K562 (cell line): ENCODE results near the gene TRIP6. TPM values are rescaled to one million over a fixed set of nuclear protein-coding genes. Genes with fewer than 3 reads are reported as not detected.

ENCODE experiments used
- ATAC-seq: fragments of 200-7000 bp; cut with Tn5 transposase; 3 replicates; pipeline ENCODE4 v1.9.1; 2020; ENCODE audit warnings: moderate library complexity
- BruUV-seq: library from RNA; stranded (reverse); fragments of 400-500 nt; replicated peaks from 2 replicates; lab custom pipeline; 2021; lab: Mats Ljungman, UMichigan
- CTCF ChIA-PET: fragments of 300-600 bp; formaldehyde crosslinking; extraction: SDS; loops from one replicate; lab custom pipeline; 2021; ENCODE audit warnings: low intra/inter-chr PET ratio; lab: Yijun Ruan, JAX
- POLR2A ChIA-PET: fragments of 300-600, 350-650 bp; sonication (Branson Sonifier 250); formaldehyde crosslinking; extraction: SDS; loops from one replicate; lab custom pipeline; 2021; ENCODE audit warnings: antibody characterized with exemption, inconsistent platforms; lab: Yijun Ruan, JAX
- DNase-seq, 4 experiments: peaks; one replicate each; pipeline versions ENCODE4 v3.0.0 to v3.0.0-alpha.2; 2011 to 2018; ENCODE audit warnings: low spot score in 3 of 4, mixed read lengths in 3 of 4; ENCODE audit errors: extremely low read depth in 1 of 4
- FAIRE-seq: peaks from 2 replicates; lab custom pipeline; 2011; peaks lifted over from hg19 to GRCh38; lab: Jason Lieb, UNC
- H2AFZ ChIP-seq: 2 replicates; pipeline ENCODE4 v1.6.0; 2011; ENCODE audit warnings: low read depth, low read length, control low read depth, inconsistent platforms
- H3K27ac ChIP-seq: fragments of 200-600 bp; 3 replicates; pipeline ENCODE4 v1.8.0; 2011; ENCODE audit warnings: low read depth, mild to moderate bottlenecking, control low read depth, inconsistent platforms, low read length, moderate library complexity, mixed read lengths; ENCODE audit errors: extremely low read depth
- H3K27me3 ChIP-seq, 2 experiments: fragments of 300-600 bp in 1 of 2; 2 replicates in 1 of 2; 3 replicates in 1 of 2; pipeline versions ENCODE4 v1.6.0 to v1.8.0; 2011; ENCODE audit warnings: inconsistent platforms in 2 of 2, low read length in 2 of 2, mild to moderate bottlenecking in 1 of 2, mixed read lengths in 1 of 2, moderate library complexity in 1 of 2; ENCODE audit not compliant: control insufficient read depth in 2 of 2, insufficient read depth in 2 of 2
- H3K36me3 ChIP-seq: fragments of 300-600 bp; 3 replicates; pipeline ENCODE4 v1.8.0; 2011; ENCODE audit warnings: mild to moderate bottlenecking, low read length, inconsistent platforms; ENCODE audit not compliant: control insufficient read depth, insufficient read depth
- H3K4me1 ChIP-seq, 2 experiments: fragments of 200-600 bp in 1 of 2; replicated peaks in 1 of 2; 2 replicates in 1 of 2; 3 replicates in 1 of 2; pipeline versions ENCODE4 v1.5.1 to v1.8.0; 2011; ENCODE audit warnings: inconsistent platforms in 2 of 2, low read length in 2 of 2, mild to moderate bottlenecking in 1 of 2, mixed read lengths in 1 of 2, moderate library complexity in 1 of 2; ENCODE audit not compliant: control insufficient read depth in 2 of 2, insufficient read depth in 2 of 2
- H3K4me2 ChIP-seq: 2 replicates; pipeline ENCODE4 v1.6.1; 2011; ENCODE audit warnings: low read length, control low read depth, inconsistent platforms, mixed read lengths; ENCODE audit not compliant: insufficient read depth
- H3K4me3 ChIP-seq: fragments of 200-600 bp; sonication (generic), shearing (Covaris generic); 2 replicates; pipeline ENCODE4 v1.5.1; 2016; ENCODE audit warnings: control low read depth, inconsistent platforms
- H3K79me2 ChIP-seq: fragments of 200-600 bp; 3 replicates; pipeline ENCODE4 v1.8.0; 2011; ENCODE audit warnings: low read length, inconsistent platforms; ENCODE audit not compliant: control insufficient read depth, insufficient read depth
- H3K9ac ChIP-seq, 2 experiments: 2 replicates each; pipeline versions ENCODE4 v1.6.0 to v1.6.1; 2011; ENCODE audit warnings: low read depth in 2 of 2, low read length in 2 of 2, control low read depth in 1 of 2, inconsistent platforms in 1 of 2, mild to moderate bottlenecking in 1 of 2, mixed read lengths in 1 of 2; ENCODE audit not compliant: insufficient read depth in 1 of 2
- H3K9me1 ChIP-seq: one replicate; pipeline ENCODE4 v1.6.0; 2011; ENCODE audit warnings: inconsistent platforms, mild to moderate bottlenecking, low read length, moderate library complexity; ENCODE audit not compliant: control insufficient read depth, insufficient read depth
- H3K9me3 ChIP-seq: replicated peaks from 2 replicates; pipeline ENCODE4 v1.5.1; 2011; ENCODE audit warnings: low read depth, low read length, inconsistent platforms; ENCODE audit not compliant: control insufficient read depth, insufficient read depth
- H4K20me1 ChIP-seq: replicated peaks from 2 replicates; pipeline ENCODE4 v1.6.1; 2011; ENCODE audit warnings: low read length, inconsistent platforms, mixed read lengths; ENCODE audit not compliant: control insufficient read depth, insufficient read depth
- CBFB ChIP-seq: sonication (generic); formaldehyde crosslinking; IDR thresholded peaks from 2 replicates; pipeline ENCODE4 v1.4.0; 2020; ENCODE audit warnings: mild to moderate bottlenecking, missing genetic modification reagents
- CTCF ChIP-seq, 3 experiments: IDR thresholded peaks in 2 of 3; conservative IDR thresholded peaks in 1 of 3; 2 replicates each; pipeline ENCODE4 v1.5.1; 2011 to 2012; ENCODE audit warnings: low read length in 3 of 3, mild to moderate bottlenecking in 3 of 3, control low read depth in 2 of 3, improper control_type of control experiment in 1 of 3, inconsistent platforms in 1 of 3, low read depth in 1 of 3, mixed read lengths in 1 of 3, moderate library complexity in 1 of 3; ENCODE audit not compliant: insufficient read depth in 2 of 3
- CXXC5 ChIP-seq: fragments of 250-450 bp; sonication (Bioruptor Pico); IDR thresholded peaks from 2 replicates; pipeline ENCODE4 v1.8.0; 2022; ENCODE audit warnings: inconsistent platforms, mild to moderate bottlenecking, moderate library complexity
- DIDO1 ChIP-seq: fragments of 450-650 bp; IDR thresholded peaks from 2 replicates; pipeline ENCODE4 v1.6.1; 2016; ENCODE audit warnings: low read depth, missing biosample characterization, missing genetic modification characterization
- DLX4 ChIP-seq: fragments of 250-450 bp; sonication (Bioruptor Pico); IDR thresholded peaks from 2 replicates; pipeline ENCODE4 v1.6.1; 2021; ENCODE audit warnings: mild to moderate bottlenecking
- EP400 ChIP-seq: fragments of 450-650 bp; IDR thresholded peaks from 2 replicates; pipeline ENCODE4 v1.6.1; 2017; ENCODE audit warnings: antibody characterized with exemption, mild to moderate bottlenecking, moderate library complexity
- FOXK1 ChIP-seq: sonication (generic); formaldehyde crosslinking; IDR thresholded peaks from 2 replicates; pipeline ENCODE4 v1.8.0; 2022; ENCODE audit warnings: missing genetic modification reagents, mild to moderate bottlenecking, borderline replicate concordance
- KDM1A ChIP-seq, 2 experiments: fragments of 450-650 bp; IDR thresholded peaks; 2 replicates each; pipeline ENCODE4 v1.6.1; 2016; ENCODE audit warnings: mild to moderate bottlenecking in 2 of 2
- LEF1 ChIP-seq: fragments of 450-650 bp; IDR thresholded peaks from 2 replicates; pipeline ENCODE4 v1.6.1; 2016; ENCODE audit warnings: mild to moderate bottlenecking
- SIN3A ChIP-seq, 2 experiments: fragments of 150-350 bp in 1 of 2; IDR thresholded peaks; 2 replicates each; pipeline ENCODE4 v1.6.1; 2011 to 2016; ENCODE audit warnings: borderline replicate concordance in 2 of 2, low read depth in 2 of 2, low read length in 2 of 2, mild to moderate bottlenecking in 2 of 2, moderate library complexity in 2 of 2; ENCODE audit not compliant: control insufficient read depth in 1 of 2
- SMAD1 ChIP-seq: fragments of 150-350 bp; IDR thresholded peaks from 2 replicates; pipeline ENCODE4 v1.6.1; 2014; ENCODE audit warnings: low read length, low read depth; ENCODE audit not compliant: partially characterized antibody
- TAF9B ChIP-seq: fragments of 450-650 bp; IDR thresholded peaks from 2 replicates; pipeline ENCODE4 v1.6.1; 2018; ENCODE audit warnings: mild to moderate bottlenecking; ENCODE audit not compliant: partially characterized antibody
- ZNF511 ChIP-seq: sonication (generic); formaldehyde crosslinking; IDR thresholded peaks from 2 replicates; pipeline ENCODE4 v1.8.0; 2022; ENCODE audit warnings: mild to moderate bottlenecking, missing genetic modification reagents
- ZNF655 ChIP-seq: fragments of 250-450 bp; sonication (Bioruptor Pico); IDR thresholded peaks from 2 replicates; pipeline ENCODE4 v1.5.0; 2021
- WGBS: fragments of 100-300 bp; shearing (Covaris generic); methylation state at CpG from one replicate; pipeline ENCODE4 v1.1.6; 2016; ENCODE audit warnings: low coverage, mixed read lengths; ENCODE audit not compliant: insufficient coverage; ENCODE audit errors: missing lambda C conversion rate; 5-methylcytosine and 5-hydroxymethylcytosine counted together
- in situ Hi-C: fragments of 300-500 bp; cut with MboI; formaldehyde crosslinking; loops from 4 replicates; pipeline ENCODE4 v1.15.0; 2018; ENCODE audit warnings: inconsistent platforms, mixed read lengths
- intact Hi-C: fragments of 100-400 bp; cut with micrococcal nuclease; formaldehyde crosslinking; loops from 2 replicates; pipeline ENCODE4 v1.14.2; 2022
- polyA plus RNA-seq, 8 experiments: library from polyadenylated mRNA; depleted of rRNA in 4 of 8; stranded (reverse) in 5 of 8; unstranded in 3 of 8; fragments of >200 nt; fragmentation: Nextera tagmentation in 2 of 8; fragmentation: Illumina TruSeq in 1 of 8; extraction: Ambion mirVana in 2 of 8; extraction: Trizol in 1 of 8; gene quantifications; 2 replicates each; pipeline versions ENCODE4 v1.2.1 to v1.2.3, GENCODE V29; 2011 to 2014; ENCODE audit warnings: inconsistent platforms in 1 of 8, missing spikeins in 1 of 8
- total RNA-seq, 7 experiments: library from RNA; depleted of rRNA in 6 of 7; stranded (reverse); fragments of >200 nt in 6 of 7; fragmentation: Illumina TruSeq in 2 of 7; extraction: Trizol in 2 of 7; gene quantifications; 2 replicates each; pipeline versions ENCODE4 v1.2.1 to v1.2.3, GENCODE V29; 2011 to 2021; ENCODE audit warnings: low replicate concordance in 1 of 7

The TRIP6 gene
- total and polyA plus RNA-seq, 9 of the 15 experiments (the other 6 are each of a cell fraction or from before 2014, with no cell fraction given): 5.9 to 141 (median 54.0) TPM

- TF ChIP-seq CTCF (IDR thresholded peaks at IDR 0.05 in 2 of 3, conservative IDR thresholded peaks at IDR 0.05 in 1 of 3; ENCODE audit: insufficient read depth in 2 of 3, low read depth in 1 of 3, low read length in 3 of 3): no peak
- TF ChIP-seq DIDO1 (tag): no peak
Observed at GRCh38 chr7:100836812-100837098, 30.4 kb upstream of the TRIP6 start (continued).

GRCh38 chr7:100837099-100837836, 29.9 kb upstream of the TRIP6 start:
- peak overlapping the region; percentile 74 to 88 for H3K9ac ChIP-seq
- H2AFZ ChIP-seq: peak overlapping the region; percentile 87
- DNase-seq (peak; percentile 84 to 96 (median 87)), FAIRE-seq (peak; percentile 77), ATAC-seq (peak; percentile 96)
- peaks cover 12 to 48% of the 10 kb centered on the region in 2 experiments; a peak in 3 of 5 replicates for H3K4me1 ChIP-seq
- H3K36me3 ChIP-seq: no peaks in the 10 kb centered on the region
- H3K4me2 ChIP-seq: peak overlapping the region; percentile 72
- POLR2A ChIA-PET: interaction anchor here (0.5 kb wide), 1 partner anchor 114 kb away, joined by 3 read pairs; no protein-coding TSS in a partner anchor
- intact Hi-C loops (no loop called here), in situ Hi-C loops (no loop called here)
- 24% methylated on average over 37 of the region's 37 CpGs for whole genome bisulfite sequencing
- CTCF ChIA-PET: interaction anchor here (0.6 kb wide), 1 partner anchor 116 kb away, joined by 3 read pairs; no protein-coding TSS in a partner anchor
- TSS peak; percentile 93 for BruUV-seq
- H3K9me1 ChIP-seq: no peaks in the 10 kb centered on the region
- H3K9me3 ChIP-seq: no peaks in the 10 kb centered on the region
- peak overlapping the region; percentile 21 for H3K4me3 ChIP-seq
- no peaks in the 10 kb centered on the region for H3K27me3 ChIP-seq
- H3K79me2 ChIP-seq: no peaks in the 10 kb centered on the region
- H3K27ac ChIP-seq: peak overlapping the region; percentile 80
- H4K20me1 ChIP-seq: no peaks in the 10 kb centered on the region
- TF ChIP-seq FOXK1 (CRISPR knock-in tag) (no peak), CXXC5 (CRISPR knock-in tag) (peak; percentile 98), SIN3A (IDR thresholded peaks at IDR 0.05; ENCODE audit: borderline replicate concordance in 2 of 2, control insufficient read depth in 1 of 2, low read depth in 2 of 2, low read length in 2 of 2) (peak in 1 of 2 experiments; percentile 57; a peak in 1 of 4 replicates), CBFB (CRISPR knock-in tag) (peak; percentile 96), EP400 (peak; percentile 91), DLX4 (CRISPR knock-in tag) (no peak), ZNF655 (CRISPR knock-in tag) (no peak), KDM1A (IDR thresholded peaks at IDR 0.05) (peak in 1 of 2 experiments; percentile 7; a peak in 1 of 4 replicates), TAF9B (peak; percentile 64), LEF1 (peak; percentile 63), ZNF511 (CRISPR knock-in tag) (peak; percentile 65; the same call in 1 of the 2 replicates), SMAD1 (peak; percentile 29)
